Measurements from ENCODE around the gene LPAR5.

Gene LPAR5

DNA sequence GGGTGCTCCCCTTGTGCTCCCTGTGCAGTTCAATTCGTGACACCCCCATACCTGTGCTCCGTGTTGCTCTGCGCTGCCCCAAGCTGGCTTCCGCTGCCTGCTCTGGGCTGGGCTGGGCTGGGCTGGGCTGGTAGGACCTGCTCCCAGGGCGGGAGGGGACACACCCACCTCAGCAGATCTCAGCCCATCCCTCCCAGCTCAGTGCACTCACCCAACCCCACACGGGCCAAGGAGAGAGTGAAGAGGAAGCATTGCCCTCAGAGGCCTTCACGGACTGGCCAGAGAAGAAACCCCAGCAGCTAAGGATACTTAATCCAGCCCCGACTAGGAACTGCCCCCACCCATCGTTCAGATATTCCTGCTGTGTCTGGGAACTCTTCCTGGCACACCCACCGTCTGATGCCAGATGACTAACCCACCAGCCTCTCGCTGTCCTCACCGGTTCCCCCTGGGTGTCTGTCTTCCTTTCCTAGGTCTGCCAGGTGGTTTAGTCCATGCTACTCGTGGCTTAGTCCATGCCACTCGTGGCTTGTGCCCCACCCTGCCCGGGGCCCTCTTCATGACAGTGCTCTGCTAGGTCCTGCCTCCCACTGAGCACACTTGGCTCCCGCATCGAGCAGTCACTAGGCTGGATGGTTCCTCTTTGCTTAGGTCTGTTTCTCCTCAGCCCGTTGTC, at the start of gene LPAR5:
Gene LPAR5, minus strand, starts transcription at position 104 of the 676 bp plus-strand sequence. CDS start 14,711 bp downstream, outside the sequence.
- peak; percentile 61 for DNase-seq

GRCh38 chr12:6684609-6685008, 48.9 kb upstream of the LPAR5 start:
- DNase-seq: peak; percentile 57

DNA sequence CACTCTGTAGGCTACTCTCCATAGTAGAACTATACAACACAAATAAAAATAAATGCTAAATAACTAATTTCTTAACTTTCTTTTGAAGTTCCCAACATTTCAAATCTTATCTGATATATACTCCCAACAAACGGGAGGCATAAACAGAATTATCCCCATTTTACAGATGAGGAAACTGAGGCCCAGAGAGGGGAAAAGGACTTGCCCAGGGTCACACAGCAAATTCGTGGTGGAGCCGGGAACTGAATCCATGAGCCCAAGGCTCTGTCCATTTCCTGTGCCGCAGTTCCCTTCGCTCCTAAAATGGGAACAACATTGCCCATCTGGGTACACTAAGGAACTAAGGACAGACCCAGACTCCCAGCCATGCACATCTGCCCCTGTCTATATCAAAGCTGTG, 41.2 kb upstream of the LPAR5 start:
- no peak for DNase-seq

DNA sequence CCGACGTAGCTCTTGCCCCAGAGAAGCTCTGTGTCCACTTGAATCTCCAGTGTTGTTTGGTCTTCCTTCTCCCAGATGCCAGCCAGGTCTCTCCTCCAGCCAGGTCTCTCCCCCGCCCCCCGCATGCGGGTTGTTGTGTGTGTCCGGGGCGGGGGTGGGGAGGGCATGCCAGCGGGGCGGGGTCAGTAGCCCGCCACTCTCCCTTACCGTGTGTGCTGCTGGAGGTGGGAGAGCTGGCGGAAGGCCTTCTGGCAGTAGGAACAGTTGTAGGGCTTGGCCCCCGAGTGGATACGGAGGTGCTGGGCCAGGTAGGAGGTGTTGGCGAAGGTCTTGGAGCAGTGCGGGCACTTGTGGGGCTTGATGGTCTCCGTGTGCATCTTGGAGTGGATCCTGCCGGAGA, 36.4 kb upstream of the LPAR5 start:
- DNase-seq: no peak

- DNase-seq: no peak
These were observed 31.9 kb upstream of the LPAR5 start for GRCh38 chr12:6667559-6668210.

- DNase-seq: no peak
These were observed 30.5 kb upstream of the LPAR5 start for GRCh38 chr12:6666211-6666610.

- DNase-seq: no peak
These were observed 29.1 kb upstream of the LPAR5 start for GRCh38 chr12:6664902-6665301.

DNA sequence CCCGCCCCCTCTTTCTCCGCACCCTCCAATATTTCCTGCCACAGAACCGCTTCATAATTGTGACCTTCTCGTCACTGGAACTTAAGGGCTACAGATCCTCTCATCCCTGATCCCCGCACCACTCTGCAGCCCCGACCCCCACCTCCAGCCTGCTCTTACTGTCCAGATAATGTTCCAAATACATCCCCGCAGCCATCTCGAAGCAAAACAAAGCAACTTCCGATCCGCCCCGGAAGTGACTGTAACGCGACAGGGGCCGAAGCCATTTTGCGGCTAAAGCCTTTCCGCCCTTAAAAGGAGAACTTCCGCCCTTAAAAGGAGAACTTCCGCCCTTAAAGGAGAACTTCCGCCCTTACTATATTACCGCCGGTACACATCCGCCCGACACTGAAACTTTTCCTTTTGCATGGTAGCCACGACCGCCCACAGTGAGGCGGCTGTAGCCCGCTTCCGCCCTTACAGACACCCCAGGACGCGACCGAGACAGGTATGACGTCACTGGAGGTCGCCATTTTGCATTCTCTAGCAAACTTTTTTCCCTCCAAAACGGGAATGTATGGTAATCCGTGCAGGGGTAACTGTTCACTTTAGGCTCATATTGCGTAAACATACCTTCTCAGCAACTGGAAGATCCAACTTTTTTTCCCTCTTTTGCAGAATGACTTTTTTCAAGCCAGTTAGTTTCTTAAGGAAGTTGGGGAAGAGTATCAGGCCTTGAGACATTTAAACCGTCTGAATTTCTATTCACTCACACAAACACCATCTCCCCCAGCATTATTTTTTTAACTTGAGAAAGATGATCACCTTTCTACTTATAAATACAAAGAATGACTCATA, 27.4 kb upstream of the LPAR5 start, which contains the start of gene ING4:
Gene ING4, minus strand, starts transcription at position 214 of the 837 bp plus-strand sequence. Its CDS starts 18 bp downstream, at position 196.
- DNase-seq: peak; percentile 95

DNA sequence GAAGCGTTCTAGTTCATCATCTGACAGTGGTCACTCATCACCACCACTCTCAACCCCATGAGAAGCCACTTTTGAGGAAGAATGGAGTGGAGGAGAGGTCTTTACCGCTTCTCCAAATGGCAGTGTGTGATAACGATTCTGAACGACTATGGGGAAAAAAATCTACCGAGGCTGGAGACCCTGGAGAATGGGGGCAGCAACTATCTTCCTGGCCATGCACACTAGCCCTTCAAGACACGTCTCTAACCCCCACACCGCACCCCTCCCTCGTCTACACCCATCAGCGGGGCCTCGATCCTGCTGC, 26.8 kb upstream of the LPAR5 start:
- DNase-seq: no peak

DNA sequence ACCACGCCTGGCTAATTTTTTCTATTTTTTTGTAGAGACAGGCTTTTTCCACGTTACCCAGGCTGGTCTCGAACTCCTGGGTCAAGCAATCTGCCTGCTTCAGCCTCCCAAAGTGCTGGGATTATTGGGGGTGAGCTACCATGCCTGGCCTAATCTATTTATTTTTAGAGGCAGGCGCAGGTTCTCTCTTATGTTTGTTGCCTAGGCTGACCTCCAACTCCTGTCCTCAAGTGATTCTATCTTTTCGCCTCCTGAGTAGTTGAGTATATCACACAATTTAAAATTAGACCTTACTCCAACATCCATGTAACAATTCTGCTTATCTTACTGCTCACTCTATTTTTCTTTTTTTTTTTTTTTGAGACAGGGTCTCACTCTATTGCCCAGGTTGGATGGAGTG, 18.2 kb upstream of the LPAR5 start:
- DNase-seq: no peak

DNA sequence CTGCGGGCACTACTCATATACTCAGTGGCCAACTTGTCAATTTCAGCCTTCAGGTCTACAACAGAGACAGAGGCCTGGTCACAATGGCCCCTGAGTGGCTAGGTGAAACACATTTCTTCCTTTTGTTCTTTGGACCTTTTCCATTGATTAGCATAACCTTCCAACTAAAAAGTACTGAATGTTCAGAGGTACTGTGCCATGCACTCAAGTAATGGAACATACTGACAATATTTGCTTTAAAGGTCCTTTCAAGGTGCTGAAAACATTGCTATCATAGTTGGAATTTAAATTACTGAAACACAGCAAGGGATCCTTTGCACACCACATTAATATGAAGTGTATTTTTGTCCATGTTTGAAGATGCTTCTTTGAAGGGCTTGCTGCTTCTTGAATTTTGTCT, 17.6 kb upstream of the LPAR5 start:
- no peak for DNase-seq

DNA sequence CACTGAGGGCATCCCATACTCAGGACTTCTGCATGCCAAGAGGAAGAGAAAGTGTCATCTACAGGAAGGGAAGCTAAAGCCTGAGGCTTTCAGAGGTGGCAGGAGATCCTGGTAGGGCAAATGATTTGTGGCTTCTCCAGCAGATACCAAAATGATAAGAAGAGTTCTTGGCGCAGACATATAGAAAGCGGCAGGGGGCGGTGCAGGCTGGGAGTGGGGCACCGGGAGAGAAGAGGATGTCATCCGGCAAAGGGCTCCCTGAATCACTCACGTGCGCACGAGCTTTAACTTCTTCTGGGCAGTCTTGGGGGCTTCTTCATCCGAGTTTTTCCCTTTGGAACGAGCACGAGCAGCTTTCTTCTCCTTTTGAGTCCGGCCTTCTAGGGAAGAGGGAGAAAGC, 16.6 kb upstream of the LPAR5 start:
- no peak for DNase-seq

- DNase-seq: no peak
These were observed 15.1 kb upstream of the LPAR5 start for GRCh38 chr12:6650832-6651231.

GRCh38 chr12:6647083-6647604, 11.4 kb upstream of the LPAR5 start, which contains the start of gene ACRBP:
TSS of gene ACRBP (minus strand) at chr12:6647432. CDS start at chr12:6647366, 66 bp downstream.
- DNase-seq: peak; percentile 54

- no peak for DNase-seq
These were observed 10.7 kb upstream of the LPAR5 start for GRCh38 chr12:6646276-6647082.

- no peak for DNase-seq
These were observed 9.1 kb upstream of the LPAR5 start for GRCh38 chr12:6644903-6645302.

GRCh38 chr12:6644257-6644596, 8.5 kb upstream of the LPAR5 start:
- no peak for DNase-seq

DNA sequence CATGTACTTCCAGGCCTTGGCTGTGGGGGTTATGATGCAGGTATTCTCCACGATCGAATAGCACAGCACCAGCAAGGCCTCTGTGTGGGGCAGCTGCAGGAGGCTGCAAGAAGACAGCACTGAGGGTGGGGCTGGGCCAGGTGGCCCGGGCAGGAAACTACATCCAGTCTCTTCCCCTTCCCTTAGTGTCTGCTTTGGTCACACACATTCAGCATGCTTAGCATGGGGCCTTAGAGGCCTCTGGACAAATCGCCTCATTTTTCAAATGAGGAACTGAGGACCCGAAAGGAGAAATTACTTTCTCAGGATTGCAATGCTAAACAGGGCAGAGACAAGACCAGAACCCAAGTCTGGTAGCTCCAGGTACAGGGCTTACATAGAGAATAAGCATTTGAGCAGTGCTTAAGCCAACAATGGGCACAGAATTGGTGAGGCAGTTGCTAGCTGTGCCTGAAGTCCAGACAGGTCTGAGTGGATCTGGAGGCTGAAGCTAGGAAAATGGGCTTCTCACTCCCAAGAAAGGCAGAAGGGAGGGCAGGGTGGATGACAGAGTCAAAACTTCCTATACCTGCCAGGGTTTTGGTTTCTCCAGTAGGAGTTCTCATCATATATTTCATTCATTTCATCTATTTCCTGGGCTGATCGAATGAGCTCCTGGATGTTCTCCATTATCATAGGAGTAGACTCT, 8.0 kb upstream of the LPAR5 start:
- DNase-seq: no peak

DNA sequence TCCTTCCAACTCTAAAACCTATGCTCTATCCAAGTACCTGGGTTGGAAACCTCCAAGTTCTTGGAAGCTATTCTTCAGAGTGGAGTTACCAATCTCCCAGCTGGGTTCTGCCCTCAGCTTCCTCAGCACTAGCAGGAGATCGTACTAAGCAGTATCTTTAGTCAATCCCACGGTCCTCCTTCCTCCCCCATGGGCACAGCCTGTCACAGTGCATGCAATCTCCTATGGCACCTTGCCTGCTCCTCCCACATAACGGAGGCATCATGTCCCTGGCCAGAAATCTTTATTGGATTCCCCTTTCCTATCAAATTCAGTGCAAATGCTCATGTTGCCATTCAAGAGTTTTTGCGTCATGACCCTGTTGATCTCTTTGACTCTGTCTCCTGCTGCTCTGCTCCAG, 5.4 kb upstream of the LPAR5 start:
- no peak for DNase-seq

GRCh38 chr12:6640497-6640896, 4.7 kb upstream of the LPAR5 start:
- no peak for DNase-seq

- no peak for DNase-seq
These were observed 3.5 kb upstream of the LPAR5 start for GRCh38 chr12:6639151-6639801.

DNA sequence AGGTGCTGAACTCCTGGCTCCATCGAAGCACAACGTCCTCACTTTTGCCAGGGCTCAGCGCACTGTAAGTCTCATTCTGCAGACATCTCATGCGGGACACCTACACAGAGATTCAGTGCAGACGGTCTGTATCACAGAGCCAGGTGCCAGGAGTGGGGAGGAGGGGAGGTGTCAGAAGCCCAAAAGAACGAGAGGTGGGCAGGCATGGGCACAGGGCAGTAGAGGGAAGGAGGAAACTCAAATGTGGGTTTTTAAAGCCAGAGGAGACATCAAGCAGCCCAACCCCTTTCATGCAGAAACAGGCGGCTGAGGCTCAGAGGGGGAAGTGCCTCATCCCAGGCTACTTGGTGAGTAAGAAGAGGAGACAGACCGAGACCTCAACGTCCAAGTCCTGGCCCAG, 2.5 kb upstream of the LPAR5 start:
- no peak for DNase-seq
